HFFc6 (cell line): Measurements from ENCODE around the gene VWF. TPM values are rescaled to one million over a fixed set of nuclear protein-coding genes. Genes with fewer than 3 reads are reported as not detected.

Source experiments
- DNase-seq: peaks from one replicate; pipeline ENCODE4 v3.0.0-alpha.2; 2018
- H3K27ac Mint-ChIP-seq: 2 replicates; pipeline ENCODE4 v1.8.0; 2020; ENCODE audit warnings: mild to moderate bottlenecking, mixed read lengths
- H3K27me3 Mint-ChIP-seq: 2 replicates; pipeline ENCODE4 v1.8.0; 2021; ENCODE audit warnings: mild to moderate bottlenecking, moderate library complexity, mixed read lengths; ENCODE audit not compliant: insufficient read depth
- H3K36me3 Mint-ChIP-seq: 2 replicates; pipeline ENCODE4 v1.8.0; 2021; ENCODE audit warnings: low read depth, mixed read lengths
- H3K4me1 Mint-ChIP-seq: 2 replicates; pipeline ENCODE4 v1.8.0; 2020; ENCODE audit warnings: low read depth, mixed read lengths
- H3K4me3 Mint-ChIP-seq: 2 replicates; pipeline ENCODE4 v1.8.0; 2020; ENCODE audit warnings: mild to moderate bottlenecking, moderate library complexity, mixed read lengths
- H3K9me3 Mint-ChIP-seq: 2 replicates; pipeline ENCODE4 v1.8.0; 2020; ENCODE audit warnings: mild to moderate bottlenecking, mixed read lengths
- CTCF ChIP-seq: fragments of 200-600 bp; sonication (generic); IDR thresholded peaks from 2 replicates; pipeline ENCODE4 v1.5.0; 2021; ENCODE audit warnings: antibody characterized with exemption, mild to moderate bottlenecking
- total RNA-seq, 6 experiments: library from RNA; stranded (reverse); fragmentation: NEBNext Ultra II Directional; extraction: Animal tissue kit (Norgen Biotek cat#: 25700); gene quantifications; 2 replicates in 1 of 6; 3 replicates in 5 of 6; pipeline ENCODE4 v1.2.3, GENCODE V29; 2021

Gene VWF
- total RNA-seq, 6 experiments from 2014 or later: 0.02 to 0.25 (median 0.10) TPM

GRCh38 chr12:5944688-5945070, 179.8 kb downstream of the VWF start:
- peak overlapping the region; percentile 56 for H3K4me3 Mint-ChIP-seq

GRCh38 chr12:5944053-5944452, 180.4 kb downstream of the VWF start:
- Mint-ChIP-seq H3K36me3 (no peaks in the 10 kb centered on the region), H3K4me3 (no peak overlapping the region), H3K27me3 (peaks cover 46% of the 10 kb centered on the region), H3K4me1 (peaks cover 5% of the 10 kb centered on the region; the same call in 1 of the 2 replicates), H3K9me3 (no peaks in the 10 kb centered on the region), H3K27ac (no peak overlapping the region)
- no peak for TF ChIP-seq CTCF
- DNase-seq: no peak

More at GRCh38 chr12:5944688-5945070, 179.8 kb downstream of the VWF start:
- Mint-ChIP-seq H3K9me3 (no peaks in the 10 kb centered on the region), H3K27me3 (peaks cover 48% of the 10 kb centered on the region), H3K27ac (no peak overlapping the region), H3K36me3 (no peaks in the 10 kb centered on the region), H3K4me1 (peaks cover 5% of the 10 kb centered on the region; the same call in 1 of the 2 replicates)
- TF ChIP-seq CTCF: no peak
- DNase-seq: no peak

- Mint-ChIP-seq H3K9me3 (no peaks in the 10 kb centered on the region), H3K27me3 (peaks cover 36% of the 10 kb centered on the region), H3K36me3 (no peaks in the 10 kb centered on the region), H3K4me3 (no peak overlapping the region), H3K4me1 (peaks cover 5% of the 10 kb centered on the region; the same call in 1 of the 2 replicates), H3K27ac (no peak overlapping the region)
- TF ChIP-seq CTCF: no peak
- DNase-seq: no peak
Observed at GRCh38 chr12:5941907-5942306, 182.6 kb downstream of the VWF start.

GRCh38 chr12:5927732-5928516, 196.5 kb downstream of the VWF start:
- Mint-ChIP-seq H3K4me3 (no peak overlapping the region), H3K27ac (no peak overlapping the region), H3K36me3 (no peaks in the 10 kb centered on the region), H3K27me3 (peaks cover 14% of the 10 kb centered on the region), H3K4me1 (no peaks in the 10 kb centered on the region), H3K9me3 (peaks cover 9% of the 10 kb centered on the region)
- DNase-seq: no peak
- TF ChIP-seq CTCF: no peak

GRCh38 chr12:5925646-5926045, 198.8 kb downstream of the VWF start:
- Mint-ChIP-seq H3K9me3 (peaks cover 5% of the 10 kb centered on the region), H3K27ac (no peak overlapping the region), H3K4me1 (no peaks in the 10 kb centered on the region), H3K36me3 (no peaks in the 10 kb centered on the region), H3K4me3 (no peak overlapping the region), H3K27me3 (peaks cover 14% of the 10 kb centered on the region)
- DNase-seq: no peak
- TF ChIP-seq CTCF: no peak
